ENCODE results near the gene GSK3B. TPM values are rescaled to one million over a fixed set of nuclear protein-coding genes. Genes with fewer than 3 reads are reported as not detected.

The GSK3B gene
- polyA plus RNA-seq, 1 donor (not counting 4 experiments of a cell fraction or from before 2014, with no cell fraction given): 73.3 TPM

DNA sequence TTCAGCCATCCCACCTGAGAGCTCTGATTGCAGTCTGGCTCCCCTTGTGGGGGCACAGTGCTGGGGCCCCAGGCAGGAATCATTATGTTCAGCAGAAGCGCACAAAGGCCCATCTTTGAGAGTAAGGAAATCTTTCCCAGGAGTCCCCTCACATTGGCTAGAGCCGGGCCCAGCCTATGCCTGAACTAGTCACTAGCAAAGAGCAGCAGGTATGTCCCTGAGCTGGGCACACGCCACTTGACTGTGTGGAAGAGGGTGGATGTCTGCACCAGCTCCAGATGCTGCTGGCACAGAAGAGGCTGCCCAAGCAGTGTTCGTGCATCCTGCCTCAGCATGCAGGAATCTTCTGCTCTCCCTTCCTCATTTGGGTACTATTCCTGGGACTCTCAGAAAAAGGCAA, 286.0 kb downstream of the GSK3B start:
- no peak for TF ChIP-seq CTCF (optimal IDR thresholded peaks at IDR 0.05 in 1 of 3, IDR thresholded peaks at IDR 0.05 in 1 of 3, conservative IDR thresholded peaks at IDR 0.05 in 1 of 3; ENCODE audit: extremely low read depth in 1 of 3, insufficient read depth in 2 of 3, low read length in 3 of 3)
- TF ChIP-seq EZH2 (IDR thresholded peaks at IDR 0.05; ENCODE audit: low read length): no peak
- Histone ChIP-seq H3K4me1 (ENCODE audit: control insufficient read depth, extremely low read depth, insufficient read depth, low read length) (peaks cover 4% of the 10 kb centered on the region), H2AFZ (ENCODE audit: control insufficient read depth, low read length) (no peak overlapping the region), H4K20me1 (ENCODE audit: control insufficient read depth, extremely low read depth, insufficient read depth, low read length) (no peaks in the 10 kb centered on the region), H3K4me3 (ENCODE audit: control insufficient read depth in 2 of 3, extremely low read depth in 1 of 3, insufficient read depth in 2 of 3, low read depth in 1 of 3, low read length in 3 of 3) (no peak overlapping the region), H3K27me3 (ENCODE audit: control insufficient read depth, extremely low read depth, insufficient read depth, low read length) (peaks cover 8% of the 10 kb centered on the region), H3K9me1 (ENCODE audit: control insufficient read depth, extremely low read depth, insufficient read depth, low read length) (no peaks in the 10 kb centered on the region), H3K9me3 (ENCODE audit: control insufficient read depth, low read depth, low read length) (no peaks in the 10 kb centered on the region), H3K4me2 (ENCODE audit: control insufficient read depth, extremely low read depth, insufficient read depth, low read depth, low read length) (no peak overlapping the region), H3K36me3 (ENCODE audit: control insufficient read depth in 2 of 2, extremely low read depth in 1 of 2, insufficient read depth in 2 of 2, low read length in 2 of 2) (no peaks in the 10 kb centered on the region), H3K9ac (ENCODE audit: control insufficient read depth, extremely low read depth, insufficient read depth, low read length) (no peak overlapping the region), H3K79me2 (ENCODE audit: control insufficient read depth, insufficient read depth, low read length) (no peaks in the 10 kb centered on the region), H3K27ac (ENCODE audit: control insufficient read depth, insufficient read depth, low read length) (no peak overlapping the region)
- FAIRE-seq (no peak), DNase-seq (ENCODE audit: low read depth, low spot score) (no peak)
- dilution Hi-C loops (cut with MboI; ENCODE audit: extremely low pct_ligation_motif_present, low sequenced_read_pairs): no loop called here

- Histone ChIP-seq H4K20me1 (ENCODE audit: control insufficient read depth, extremely low read depth, insufficient read depth, low read length) (no peaks in the 10 kb centered on the region), H3K27me3 (ENCODE audit: control insufficient read depth, extremely low read depth, insufficient read depth, low read length) (peaks cover 8% of the 10 kb centered on the region), H3K9ac (ENCODE audit: control insufficient read depth, extremely low read depth, insufficient read depth, low read length) (no peak overlapping the region), H3K4me3 (ENCODE audit: control insufficient read depth in 2 of 3, extremely low read depth in 1 of 3, insufficient read depth in 2 of 3, low read depth in 1 of 3, low read length in 3 of 3) (no peak overlapping the region), H3K9me3 (ENCODE audit: control insufficient read depth, low read depth, low read length) (no peaks in the 10 kb centered on the region), H2AFZ (ENCODE audit: control insufficient read depth, low read length) (no peak overlapping the region), H3K4me2 (ENCODE audit: control insufficient read depth, extremely low read depth, insufficient read depth, low read depth, low read length) (no peak overlapping the region), H3K4me1 (ENCODE audit: control insufficient read depth, extremely low read depth, insufficient read depth, low read length) (no peaks in the 10 kb centered on the region), H3K36me3 (ENCODE audit: control insufficient read depth in 2 of 2, extremely low read depth in 1 of 2, insufficient read depth in 2 of 2, low read length in 2 of 2) (no peaks in the 10 kb centered on the region), H3K79me2 (ENCODE audit: control insufficient read depth, insufficient read depth, low read length) (no peaks in the 10 kb centered on the region), H3K27ac (ENCODE audit: control insufficient read depth, insufficient read depth, low read length) (no peak overlapping the region), H3K9me1 (ENCODE audit: control insufficient read depth, extremely low read depth, insufficient read depth, low read length) (no peaks in the 10 kb centered on the region)
- FAIRE-seq: no peak
- no peak for DNase-seq (ENCODE audit: low read depth, low spot score)
- dilution Hi-C loops (cut with MboI; ENCODE audit: extremely low pct_ligation_motif_present, low sequenced_read_pairs): no loop called here
- no peak for TF ChIP-seq CTCF (optimal IDR thresholded peaks at IDR 0.05 in 1 of 3, IDR thresholded peaks at IDR 0.05 in 1 of 3, conservative IDR thresholded peaks at IDR 0.05 in 1 of 3; ENCODE audit: extremely low read depth in 1 of 3, insufficient read depth in 2 of 3, low read length in 3 of 3)
- TF ChIP-seq EZH2 (IDR thresholded peaks at IDR 0.05; ENCODE audit: low read length): no peak
Measured at GRCh38 chr3:119800844-119801243, 293.4 kb downstream of the GSK3B start.
